Ramos (cell line): ENCODE results near the gene LMTK3.
"Not testable (repeated sequence)": the region's sequence is repeated elsewhere in the genome, so short reads cannot be mapped to it uniquely, and the experiment has no call there.

Source experiments
- in situ Hi-C: fragments of 300-500 bp; cut with MboI; formaldehyde crosslinking; loops from one replicate; pipeline ENCODE4 v1.14.3; 2022; ENCODE audit warnings: low sequenced_read_pairs; ENCODE audit not compliant: unreplicated experiment

LMTK3 gene

GRCh38 chr19:48493718-48494401, 17.8 kb downstream of the LMTK3 start:
- in situ Hi-C loops, result no loop called here

- in situ Hi-C loops, result no loop called here
Observed at GRCh38 chr19:48492925-48493717, 18.5 kb downstream of the LMTK3 start.

- in situ Hi-C loops, result no loop called here
Observed at GRCh38 chr19:48491793-48492123, 19.9 kb downstream of the LMTK3 start.

GRCh38 chr19:48490981-48491792, 20.4 kb downstream of the LMTK3 start:
- in situ Hi-C loops, result no loop called here

GRCh38 chr19:48489608-48490216, 21.9 kb downstream of the LMTK3 start:
- in situ Hi-C loops, result no loop called here

GRCh38 chr19:48488478-48488877, 23.2 kb downstream of the LMTK3 start:
- in situ Hi-C loops, result not testable (repeated sequence)

DNA sequence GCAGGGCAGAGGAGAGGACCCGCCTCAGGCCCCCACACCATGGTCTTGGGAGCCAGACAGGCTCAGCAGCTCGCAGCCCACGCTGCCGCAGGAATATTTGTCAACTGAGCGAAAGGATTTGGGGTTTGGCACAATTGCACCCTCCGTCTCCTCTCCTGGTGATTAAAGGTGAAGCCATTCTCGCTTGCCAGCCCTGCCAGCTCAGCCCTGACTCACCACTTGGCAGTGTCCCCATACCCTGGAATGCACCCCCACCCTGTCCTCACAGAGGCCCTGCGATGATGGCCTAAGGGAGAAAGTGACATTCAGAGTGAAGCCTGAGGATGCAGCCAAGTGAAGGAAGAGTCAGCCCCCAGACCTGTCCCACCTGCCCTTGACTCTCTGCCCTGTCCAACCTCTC, 23.7 kb downstream of the LMTK3 start:
- in situ Hi-C loops, result no loop called here

- in situ Hi-C loops, result no loop called here
Observed at GRCh38 chr19:48487544-48487943, 24.1 kb downstream of the LMTK3 start.

DNA sequence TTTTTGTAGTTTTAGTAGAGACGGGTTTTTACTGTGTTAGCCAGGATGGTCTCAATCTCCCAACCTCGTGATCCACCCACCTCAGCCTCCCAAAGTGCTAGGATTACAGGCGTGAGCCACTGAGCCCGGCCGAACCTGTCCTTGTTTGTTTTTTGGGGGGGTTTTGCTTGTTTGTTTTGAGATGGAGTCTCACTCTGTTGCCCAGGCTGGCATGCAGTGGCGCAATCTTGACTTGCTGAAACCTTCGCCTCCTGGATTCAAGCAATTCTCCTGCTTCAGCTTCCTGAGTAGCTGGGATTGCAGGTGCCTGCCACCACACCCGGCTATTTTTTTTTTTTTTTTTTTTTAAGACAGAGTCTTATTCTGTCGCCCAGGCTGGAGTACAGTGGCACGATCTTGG, 24.9 kb downstream of the LMTK3 start:
- in situ Hi-C loops, result not testable (repeated sequence)

- in situ Hi-C loops, result no loop called here
Observed at GRCh38 chr19:48484931-48485612, 26.6 kb downstream of the LMTK3 start.

- in situ Hi-C loops, result no loop called here
Observed at GRCh38 chr19:48484247-48484893, 27.3 kb downstream of the LMTK3 start.

DNA sequence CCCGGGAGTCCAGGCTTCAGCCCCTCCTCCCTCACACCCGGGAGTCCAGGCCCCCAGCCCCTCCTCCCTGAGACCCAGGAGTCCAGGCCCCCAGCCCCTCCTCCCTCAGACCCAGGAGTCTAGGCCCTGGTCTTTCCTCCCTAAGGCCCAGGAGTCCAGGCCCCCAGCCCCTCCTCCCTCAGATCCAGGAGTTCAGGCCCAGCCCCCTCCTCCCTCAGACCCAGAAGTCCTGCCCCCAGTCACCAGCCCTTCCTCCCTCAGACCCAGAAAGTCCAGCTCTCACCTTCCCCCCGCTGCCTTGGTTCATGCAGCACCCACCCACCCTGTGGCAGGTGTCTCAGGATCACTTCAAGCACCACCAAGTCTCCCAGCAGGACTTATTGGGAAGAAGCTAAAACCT, 28.3 kb downstream of the LMTK3 start:
- in situ Hi-C loops, result no loop called here

- in situ Hi-C loops, result no loop called here
Observed at GRCh38 chr19:48481846-48482639, 29.6 kb downstream of the LMTK3 start.

- in situ Hi-C loops, result no loop called here
Observed at GRCh38 chr19:48480558-48481500, 30.8 kb downstream of the LMTK3 start.

DNA sequence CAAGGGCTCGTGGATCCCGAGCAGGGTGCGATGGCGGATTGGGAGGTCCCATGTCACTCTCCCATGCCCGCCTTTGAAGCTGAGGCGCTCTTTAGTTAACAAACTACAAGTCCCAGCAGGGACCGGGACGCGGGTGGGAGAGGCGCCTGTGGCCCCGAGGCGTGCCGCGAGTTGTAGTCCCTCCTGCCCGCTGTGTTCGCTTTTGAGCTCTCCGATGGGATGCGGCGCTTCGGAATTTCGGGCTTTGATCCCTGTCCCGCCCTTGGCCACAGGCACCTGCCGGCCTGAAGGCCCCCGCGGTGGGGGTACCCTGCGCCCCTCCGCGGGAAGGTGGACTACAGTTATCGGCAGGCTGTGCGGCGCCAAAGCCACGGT, 31.5 kb downstream of the LMTK3 start:
- in situ Hi-C loops, result no loop called here

DNA sequence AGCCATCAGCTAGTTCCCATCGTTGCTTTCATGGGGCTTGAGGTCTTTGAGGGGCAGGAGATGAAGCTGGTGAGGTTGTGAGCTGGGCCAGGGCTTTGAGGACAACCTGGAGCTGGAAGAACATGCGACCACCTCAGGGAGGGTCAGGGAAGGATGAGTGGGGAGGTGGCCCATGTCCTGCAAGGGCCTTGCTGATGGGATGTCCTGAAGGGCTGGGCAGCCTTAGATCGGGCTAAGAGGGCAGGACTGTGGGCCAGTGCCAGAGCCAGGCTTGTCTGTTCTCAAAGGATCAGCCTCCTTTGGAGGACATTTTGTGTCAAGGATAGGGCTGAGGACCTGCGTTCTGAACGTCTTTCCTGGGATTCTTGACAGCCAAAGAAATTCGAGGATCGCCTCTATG, 31.9 kb downstream of the LMTK3 start:
- in situ Hi-C loops, result no loop called here

DNA sequence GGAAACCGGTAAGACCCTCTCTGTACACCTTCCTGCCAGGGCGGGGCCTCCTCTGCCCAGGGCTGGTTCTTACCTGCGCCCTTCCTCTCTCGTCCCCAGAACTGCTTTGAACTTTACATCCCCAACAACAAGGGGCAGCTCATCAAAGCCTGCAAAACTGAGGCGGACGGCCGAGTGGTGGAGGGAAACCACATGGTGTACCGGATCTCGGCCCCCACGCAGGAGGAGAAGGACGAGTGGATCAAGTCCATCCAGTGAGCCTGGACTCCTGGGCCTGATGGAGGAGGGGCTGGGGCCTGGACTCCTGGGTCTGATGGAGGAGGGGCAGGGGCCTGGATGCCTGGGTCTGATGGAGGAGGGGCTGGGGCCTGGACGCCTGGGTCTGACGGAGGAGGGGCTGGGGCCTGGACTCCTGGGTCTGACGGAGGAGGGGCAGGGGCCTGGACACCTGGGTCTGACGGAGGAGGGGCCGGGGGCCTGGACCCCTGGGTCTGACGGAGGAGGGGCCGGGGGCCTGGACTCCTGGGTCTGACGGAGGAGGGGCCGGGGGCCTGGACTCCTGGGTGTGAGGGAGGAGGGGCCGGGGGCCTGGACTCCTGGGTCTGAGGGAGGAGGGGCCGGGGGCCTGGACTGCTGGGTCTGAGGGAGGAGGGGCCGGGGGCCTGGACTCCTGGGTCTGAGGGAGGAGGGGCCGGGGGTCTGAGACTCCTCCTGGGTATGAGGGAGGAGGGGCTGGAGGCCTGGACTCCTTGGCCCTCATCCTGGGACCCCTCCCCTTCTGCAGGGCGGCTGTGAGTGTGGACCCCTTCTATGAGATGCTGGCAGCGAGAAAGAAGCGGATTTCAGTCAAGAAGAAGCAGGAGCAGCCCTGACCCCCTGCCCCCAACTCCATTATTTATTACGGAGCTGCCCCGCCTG, 33.0 kb downstream of the LMTK3 start:
- in situ Hi-C loops, result no loop called here
